GM12878 (cell line): ENCODE measurements around the gene TYW1B. TPM values are rescaled to one million over a fixed set of nuclear protein-coding genes. Genes with fewer than 3 reads are reported as not detected.
"Not testable (repeated sequence)": the region's sequence is repeated elsewhere in the genome, so short reads cannot be mapped to it uniquely, and the experiment has no call there.

Experiments used
- ATAC-seq: fragments of 200-7000 bp; cut with Tn5 transposase; 3 replicates; pipeline ENCODE4 v1.9.1; 2020; ENCODE audit warnings: mild to moderate bottlenecking, moderate library complexity
- Bru-seq: library from RNA; stranded (reverse); fragments of 400-500 nt; gene quantifications from one replicate; lab custom pipeline; 2021; lab: Mats Ljungman, UMichigan
- BruChase-seq, 2 experiments: library from RNA; stranded (reverse); fragments of 400-500 nt; gene quantifications; one replicate each; lab custom pipeline; 2021; lab: Mats Ljungman, UMichigan
- BruUV-seq: library from RNA; stranded (reverse); fragments of 400-500 nt; replicated peaks from 2 replicates; lab custom pipeline; 2021; lab: Mats Ljungman, UMichigan
- CTCF ChIA-PET: fragments of 300-600 bp; sonication (Branson Sonifier 250); formaldehyde crosslinking; extraction: SDS; loops from one replicate; lab custom pipeline; 2021; ENCODE audit warnings: inconsistent platforms; lab: Yijun Ruan, JAX
- POLR2A ChIA-PET: fragments of 350-600 bp; formaldehyde crosslinking; extraction: SDS; loops from one replicate; lab custom pipeline; 2021; ENCODE audit warnings: inconsistent platforms; lab: Charles Lee
- RAD21 ChIA-PET: fragments of 300-600 bp; sonication (Branson Sonifier 250); formaldehyde crosslinking; loops from one replicate; lab custom pipeline; 2023; ENCODE audit warnings: antibody characterized with exemption; ENCODE audit not compliant: unreplicated experiment; lab: Charles Lee
- SMC1A ChIA-PET: fragments of 300-600 bp; sonication (Branson Sonifier 250); formaldehyde crosslinking; loops from one replicate; lab custom pipeline; 2023; ENCODE audit not compliant: unreplicated experiment, uncharacterized antibody; lab: Charles Lee
- DNase-seq: peaks from one replicate; pipeline ENCODE4 v3.0.0-alpha.2; 2011; ENCODE audit warnings: low read depth, low spot score
- FAIRE-seq: peaks from 3 replicates; lab custom pipeline; 2011; peaks lifted over from hg19 to GRCh38; lab: Jason Lieb, UNC
- H2AFZ ChIP-seq: 2 replicates; pipeline ENCODE4 v1.6.0; 2011; ENCODE audit warnings: low read depth, low read length, control low read depth; ENCODE audit not compliant: control insufficient read depth
- H3K27ac ChIP-seq: 2 replicates; pipeline ENCODE4 v1.5.1; 2011; ENCODE audit warnings: control low read depth; ENCODE audit not compliant: control insufficient read depth, insufficient read depth
- H3K27me3 ChIP-seq, 2 experiments: replicated peaks in 1 of 2; 2 replicates each; pipeline versions ENCODE4 v1.6.0 to v1.6.1; 2011; ENCODE audit warnings: low read length in 1 of 2; ENCODE audit not compliant: control insufficient read depth in 2 of 2, insufficient read depth in 2 of 2
- H3K36me3 ChIP-seq, 2 experiments: 2 replicates each; pipeline ENCODE4 v1.5.1; 2011; ENCODE audit warnings: low read length in 1 of 2; ENCODE audit not compliant: control insufficient read depth in 2 of 2, insufficient read depth in 2 of 2
- H3K4me1 ChIP-seq: 2 replicates; pipeline ENCODE4 v1.6.1; 2011; ENCODE audit warnings: mild to moderate bottlenecking, low read length, moderate library complexity, mixed read lengths; ENCODE audit not compliant: control insufficient read depth, insufficient read depth
- H3K4me2 ChIP-seq: 2 replicates; pipeline ENCODE4 v1.6.0; 2011; ENCODE audit warnings: control low read depth; ENCODE audit not compliant: control insufficient read depth, insufficient read depth
- H3K4me3 ChIP-seq: fragments of 200-600 bp; sonication (generic); 2 replicates; pipeline ENCODE4 v1.5.1; 2016
- H3K79me2 ChIP-seq: 2 replicates; pipeline ENCODE4 v1.6.0; 2011; ENCODE audit warnings: low read length; ENCODE audit not compliant: control insufficient read depth, insufficient read depth
- H3K9ac ChIP-seq: 2 replicates; pipeline ENCODE4 v1.8.0; 2011; ENCODE audit warnings: low read length, control low read depth, mixed read lengths; ENCODE audit not compliant: control insufficient read depth, insufficient read depth
- H3K9me3 ChIP-seq: replicated peaks from 3 replicates; pipeline ENCODE4 v1.5.1; 2011; ENCODE audit warnings: mild to moderate bottlenecking, low read length; ENCODE audit not compliant: control insufficient read depth, insufficient read depth
- H4K20me1 ChIP-seq: 2 replicates; pipeline ENCODE4 v1.6.0; 2011; ENCODE audit not compliant: control insufficient read depth, insufficient read depth
- BHLHE40 ChIP-seq, 2 experiments: fragments of 450-650 bp in 1 of 2; IDR thresholded peaks; 2 replicates each; pipeline ENCODE4 v1.6.1; 2011 to 2017; ENCODE audit warnings: low read depth in 2 of 2, borderline replicate concordance in 1 of 2, improper control_type of control experiment in 1 of 2, low read length in 1 of 2, mild to moderate bottlenecking in 1 of 2
- CBFB ChIP-seq: IDR thresholded peaks from 2 replicates; pipeline ENCODE4 v1.6.1; 2016; ENCODE audit warnings: antibody characterized with exemption, low read depth
- IRF4 ChIP-seq: IDR thresholded peaks from 2 replicates; pipeline ENCODE4 v1.6.1; 2011; ENCODE audit warnings: low read depth, low read length
- NBN ChIP-seq: fragments of 450-650 bp; IDR thresholded peaks from 2 replicates; pipeline ENCODE4 v1.6.1; 2016
- POLR2AphosphoS2 ChIP-seq: IDR thresholded peaks from 2 replicates; pipeline ENCODE4 v1.6.1; 2011; ENCODE audit warnings: low read depth, mild to moderate bottlenecking, low read length, improper control_type of control experiment, moderate library complexity
- POLR2AphosphoS5 ChIP-seq: IDR thresholded peaks from 2 replicates; pipeline ENCODE4 v1.6.1; 2011; ENCODE audit warnings: mild to moderate bottlenecking, low read length, inconsistent platforms
- RELA ChIP-seq: fragments of 450-650 bp; IDR thresholded peaks from 2 replicates; pipeline ENCODE4 v1.8.0; 2014; ENCODE audit warnings: borderline replicate concordance; ENCODE audit not compliant: partially characterized antibody
- SP1 ChIP-seq: IDR thresholded peaks from one replicate; pipeline ENCODE4 v1.6.1; 2011; ENCODE audit warnings: low read depth, low read length
- TAF1 ChIP-seq: IDR thresholded peaks from 2 replicates; pipeline ENCODE4 v1.6.1; 2011; ENCODE audit warnings: mild to moderate bottlenecking, low read depth, low read length, borderline replicate concordance
- WGBS: methylation state at CpG from one replicate; pipeline ENCODE4 v1.1.6; 2016; ENCODE audit warnings: low lambda C conversion rate; ENCODE audit not compliant: insufficient replicate concordance, insufficient coverage; ENCODE audit errors: missing lambda C conversion rate; 5-methylcytosine and 5-hydroxymethylcytosine counted together
- in situ Hi-C: fragments of 300-500 bp; cut with MboI; formaldehyde crosslinking; loops from 9 replicates; pipeline ENCODE4 v1.14.3; 2018; ENCODE audit warnings: mixed read lengths
- intact Hi-C: fragments of 100-400 bp; cut with micrococcal nuclease; formaldehyde crosslinking; loops from one replicate; pipeline ENCODE4 v1.14.2; 2022; ENCODE audit not compliant: unreplicated experiment
- long read RNA-seq, 2 experiments: library from polyadenylated mRNA; unstranded; transcript quantifications; one replicate each; pipeline ENCODE4 v2.0.0, GENCODE V29; 2019 to 2020
- polyA minus RNA-seq, 3 experiments: library from RNA; depleted of rRNA, polyadenylated mRNA; stranded (reverse); fragments of >200 nt; gene quantifications; 2 replicates each; pipeline ENCODE4 v1.2.3, GENCODE V29; 2011
- polyA plus RNA-seq, 11 experiments: library from polyadenylated mRNA; depleted of rRNA in 4 of 11; unstranded in 6 of 11; stranded (reverse) in 5 of 11; fragments of >200 nt; fragmentation: Nextera tagmentation in 4 of 11; fragmentation: Illumina TruSeq in 1 of 11; extraction: Ambion mirVana in 4 of 11; extraction: Trizol in 1 of 11; gene quantifications; 1 replicate in 1 of 11; 2 replicates in 10 of 11; pipeline versions ENCODE4 v1.2.1 to v1.2.3, GENCODE V29; 2011 to 2016; ENCODE audit warnings: inconsistent platforms in 2 of 11, missing spikeins in 2 of 11, low read depth in 1 of 11
- total RNA-seq, 4 experiments: library from RNA; depleted of rRNA in 3 of 4; stranded (reverse); fragments of >200 nt in 3 of 4; fragmentation: Illumina TruSeq in 1 of 4; extraction: Trizol in 1 of 4; gene quantifications; 2 replicates each; pipeline versions ENCODE4 v1.2.1 to v1.2.3, GENCODE V29; 2013 to 2021
- TF ChIP-seq, protein P1 (sequence below): fragments of 450-650 bp; IDR thresholded peaks from 2 replicates; pipeline ENCODE4 v1.6.1; 2018; ENCODE audit warnings: borderline replicate concordance, mild to moderate bottlenecking; ENCODE audit not compliant: partially characterized antibody
- TF ChIP-seq, protein P2 (sequence below): fragments of 450-650 bp; IDR thresholded peaks from 2 replicates; pipeline ENCODE4 v1.6.1; 2016; ENCODE audit warnings: mild to moderate bottlenecking

TYW1B gene, protein sequence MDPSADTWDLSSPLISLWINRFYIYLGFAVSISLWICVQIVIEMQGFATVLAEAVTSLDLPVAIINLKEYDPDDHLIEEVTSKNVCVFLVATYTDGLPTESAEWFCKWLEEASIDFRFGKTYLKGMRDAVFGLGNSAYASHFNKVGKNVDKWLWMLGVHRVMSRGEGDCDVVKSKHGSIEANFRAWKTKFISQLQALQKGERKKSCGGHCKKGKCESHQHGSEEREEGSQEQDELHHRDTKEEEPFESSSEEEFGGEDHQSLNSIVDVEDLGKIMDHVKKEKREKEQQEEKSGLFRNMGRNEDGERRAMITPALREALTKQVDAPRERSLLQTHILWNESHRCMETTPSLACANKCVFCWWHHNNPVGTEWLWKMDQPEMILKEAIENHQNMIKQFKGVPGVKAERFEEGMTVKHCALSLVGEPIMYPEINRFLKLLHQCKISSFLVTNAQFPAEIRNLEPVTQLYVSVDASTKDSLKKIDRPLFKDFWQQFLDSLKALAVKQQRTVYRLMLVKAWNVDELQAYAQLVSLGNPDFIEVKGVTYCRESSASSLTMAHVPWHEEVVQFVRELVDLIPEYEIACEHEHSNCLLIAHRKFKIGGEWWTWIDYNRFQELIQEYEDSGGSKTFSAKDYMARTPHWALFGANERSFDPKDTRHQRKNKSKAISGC
- total RNA-seq (2013; cell fraction: nucleolus; rRNA removed), result 17.4 and 21.1 TPM in 2 replicates
- total RNA-seq (2014; rRNA removed) (5.1 and 6.0 TPM in 2 replicates), total RNA-seq (2014; rRNA removed; fragmentation: Illumina TruSeq; extraction: Trizol) (6.6 and 7.0 TPM in 2 replicates), total RNA-seq (2021) (4.3 TPM in 2 replicates), polyA plus RNA-seq (2011; rRNA removed) (5.1 and 5.6 TPM in 2 replicates), polyA plus RNA-seq (2014; fragmentation: Illumina TruSeq; extraction: Trizol) (5.5 and 5.6 TPM in 2 replicates), polyA plus RNA-seq (2014; fragmentation: Nextera tagmentation; extraction: Ambion mirVana) (1 to 10 TPM; 3.5 to 3.7 TPM), polyA plus RNA-seq (2014; rRNA removed) (3.7 and 4.0 TPM in 2 replicates), polyA plus RNA-seq (2016; fragmentation: Nextera tagmentation; extraction: Ambion mirVana) (1 to 10 TPM; 5.6 to 6.5 TPM), polyA minus RNA-seq (2011; rRNA and poly(A)+ RNA removed) (11.8 and 16.9 TPM in 2 replicates), Bru-seq, nascent RNA (percentile 54 among the genes with signal in this experiment), BruChase-seq, experiment 1, labeled RNA remaining after a 6-hour chase (percentile 55 among the genes with signal in this experiment), BruChase-seq, experiment 2, labeled RNA remaining after a 2-hour chase (percentile 57 among the genes with signal in this experiment)
- polyA plus RNA-seq (2011; ENCODE audit: low read depth), result 1.7 TPM
- 2.9 and 3.5 TPM in 2 replicates for polyA plus RNA-seq (2011; cell fraction: cytosol; rRNA removed)
- 3.2 and 4.0 TPM in 2 replicates for polyA plus RNA-seq (2011; cell fraction: nucleus; rRNA removed)
- polyA plus RNA-seq (2012), result 1.8 and 2.3 TPM in 2 replicates
- polyA minus RNA-seq (2011; cell fraction: cytosol; rRNA and poly(A)+ RNA removed), result 2.2 and 2.4 TPM in 2 replicates
- 7.6 and 12.0 TPM in 2 replicates for polyA minus RNA-seq (2011; cell fraction: nucleus; rRNA and poly(A)+ RNA removed)
- long read RNA-seq, experiment 1, partial matches to known transcripts, result 1 of 3 reads
- long read RNA-seq, experiment 1, other reads (novel, unspliced or antisense), result 1 of 3 reads
- long read RNA-seq, experiment 2, transcript TYW1B-203 (14 exons, 3,113 nt), result major isoform, 13 of 31 reads
- long read RNA-seq, experiment 2, partial matches to known transcripts, result 11 of 31 reads
- long read RNA-seq, experiment 2, other reads (novel, unspliced or antisense), result 7 of 31 reads

DNA sequence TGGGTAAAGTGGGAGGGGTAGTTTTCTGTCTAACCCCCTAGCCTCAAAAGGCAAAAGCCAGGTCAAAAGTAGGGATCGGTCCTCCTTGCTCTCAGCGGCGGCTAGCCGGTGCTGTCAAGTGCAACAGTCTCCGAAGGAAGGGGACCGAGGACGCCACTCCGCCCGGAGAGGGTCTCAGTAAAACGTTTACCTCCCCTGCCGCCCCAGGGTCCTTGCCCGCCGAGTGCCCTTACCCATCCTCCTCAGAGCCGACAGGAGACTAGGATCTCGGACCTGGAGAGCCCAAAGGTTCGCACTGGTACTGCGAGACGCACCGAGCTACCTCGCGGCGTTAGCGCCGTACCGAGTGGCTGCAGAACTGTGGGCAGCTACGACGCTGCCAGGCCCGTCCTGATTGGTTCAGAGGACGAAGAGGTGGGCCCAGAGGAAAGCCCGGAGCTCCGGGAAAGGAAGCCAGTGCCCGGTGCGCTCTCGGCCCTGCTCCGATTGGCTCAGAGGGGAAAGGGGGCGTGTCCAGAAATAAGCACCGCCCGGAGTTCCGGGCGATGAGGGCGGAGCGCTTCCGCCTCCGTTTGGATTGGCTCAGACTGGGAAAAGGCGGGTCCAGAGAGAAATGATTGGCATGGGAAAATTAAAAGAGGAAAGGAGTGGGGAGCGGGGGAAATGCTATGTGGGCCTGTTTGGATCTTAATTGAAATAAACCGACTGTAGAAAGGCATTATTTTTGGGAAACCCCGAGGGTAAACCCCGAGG, at the start of gene TYW1B:
Gene TYW1B, minus strand, starts transcription at position 362 of the 753 bp plus-strand sequence. Its CDS starts 125 bp downstream, at position 237.
- in situ Hi-C loops, result loop anchor here (5.0 kb wide), 1 partner anchor 94 kb away; no protein-coding TSS in a partner anchor
- TF ChIP-seq POLR2AphosphoS5 (peak; percentile 93), RELA (peak; percentile 27), IRF4 (0 out of 2 replicates have a peak, but pooled peaks have one; percentile 5), POLR2AphosphoS2 (peak; percentile 67; the same call in 1 of the 2 replicates), NBN (peak; percentile 42; the same call in 1 of the 2 replicates), CBFB (peak; percentile 51; the same call in 1 of the 2 replicates), TAF1 (peak; percentile 84), SP1 (peak; percentile 90), BHLHE40 (IDR thresholded peaks at IDR 0.05; ENCODE audit: borderline replicate concordance in 1 of 2, low read depth in 2 of 2, low read length in 1 of 2) (0 out of 4 replicates have a peak, but pooled peaks of 1 of the 2 experiments have one; percentile 5)
- TF ChIP-seq, protein P1, sequence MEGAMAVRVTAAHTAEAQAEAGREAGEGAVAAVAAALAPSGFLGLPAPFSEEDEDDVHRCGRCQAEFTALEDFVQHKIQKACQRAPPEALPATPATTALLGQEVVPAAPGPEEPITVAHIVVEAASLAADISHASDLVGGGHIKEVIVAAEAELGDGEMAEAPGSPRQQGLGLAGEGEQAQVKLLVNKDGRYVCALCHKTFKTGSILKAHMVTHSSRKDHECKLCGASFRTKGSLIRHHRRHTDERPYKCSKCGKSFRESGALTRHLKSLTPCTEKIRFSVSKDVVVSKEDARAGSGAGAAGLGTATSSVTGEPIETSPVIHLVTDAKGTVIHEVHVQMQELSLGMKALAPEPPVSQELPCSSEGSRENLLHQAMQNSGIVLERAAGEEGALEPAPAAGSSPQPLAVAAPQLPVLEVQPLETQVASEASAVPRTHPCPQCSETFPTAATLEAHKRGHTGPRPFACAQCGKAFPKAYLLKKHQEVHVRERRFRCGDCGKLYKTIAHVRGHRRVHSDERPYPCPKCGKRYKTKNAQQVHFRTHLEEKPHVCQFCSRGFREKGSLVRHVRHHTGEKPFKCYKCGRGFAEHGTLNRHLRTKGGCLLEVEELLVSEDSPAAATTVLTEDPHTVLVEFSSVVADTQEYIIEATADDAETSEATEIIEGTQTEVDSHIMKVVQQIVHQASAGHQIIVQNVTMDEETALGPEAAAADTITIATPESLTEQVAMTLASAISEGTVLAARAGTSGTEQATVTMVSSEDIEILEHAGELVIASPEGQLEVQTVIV, result peak; percentile 70
- TF ChIP-seq, protein P2, sequence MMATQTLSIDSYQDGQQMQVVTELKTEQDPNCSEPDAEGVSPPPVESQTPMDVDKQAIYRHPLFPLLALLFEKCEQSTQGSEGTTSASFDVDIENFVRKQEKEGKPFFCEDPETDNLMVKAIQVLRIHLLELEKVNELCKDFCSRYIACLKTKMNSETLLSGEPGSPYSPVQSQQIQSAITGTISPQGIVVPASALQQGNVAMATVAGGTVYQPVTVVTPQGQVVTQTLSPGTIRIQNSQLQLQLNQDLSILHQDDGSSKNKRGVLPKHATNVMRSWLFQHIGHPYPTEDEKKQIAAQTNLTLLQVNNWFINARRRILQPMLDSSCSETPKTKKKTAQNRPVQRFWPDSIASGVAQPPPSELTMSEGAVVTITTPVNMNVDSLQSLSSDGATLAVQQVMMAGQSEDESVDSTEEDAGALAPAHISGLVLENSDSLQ, result peak; percentile 99

More for the DNA sequence above, at the start of gene TYW1B:
- H3K9me3 ChIP-seq, H3K36me3 ChIP-seq, BruUV-seq, H3K27me3 ChIP-seq, H3K4me1 ChIP-seq, H4K20me1 ChIP-seq: not testable (repeated sequence)
- peak within 1 kb of the TSS; percentile 77 for H3K9ac ChIP-seq
- peak within 1 kb of the TSS; percentile 85 for H3K4me3 ChIP-seq
- ATAC-seq, result peak; percentile 95
- under 1% methylated on average over 47 of the region's 49 CpGs for WGBS
- ChIA-PET CTCF (interaction anchor here (0.8 to 7.0 kb wide), 6 partner anchors 11 to 910 kb away, joined by 3 to 48 read pairs (median 4); partner anchors contain the start of gene ABHD11), SMC1A (interaction anchor here (1.6 to 2.1 kb wide), 2 partner anchors 81 to 87 kb away, joined by 4 to 9 read pairs; no protein-coding TSS in a partner anchor), RAD21 (interaction anchor here (2.8 kb wide), 1 partner anchor 88 kb away, joined by 12 read pairs; no protein-coding TSS in a partner anchor), POLR2A (interaction anchor here (0.6 to 1.4 kb wide), 2 partner anchors 31 to 632 kb away, joined by 3 read pairs; no protein-coding TSS in a partner anchor)
- peak within 1 kb of the TSS; percentile 74 for H3K4me2 ChIP-seq
- H3K27ac ChIP-seq, result peak within 1 kb of the TSS; percentile 37
- intact Hi-C loops, result loop anchor here (2.0 kb wide), 1 partner anchor 51 kb away; no protein-coding TSS in a partner anchor
- peak within 1 kb of the TSS; percentile 89 for H2AFZ ChIP-seq
- peaks cover 23% of the 10 kb centered on the region for H3K79me2 ChIP-seq
- FAIRE-seq, result peak; percentile 91
- DNase-seq, result peak; percentile 83
